Testis (tissue), 3 donors: ENCODE measurements around the gene MORF4L2. TPM values are rescaled to one million over a fixed set of nuclear protein-coding genes. Genes with fewer than 3 reads are reported as not detected.
A peak's percentile ranks its signal among the peaks of the same experiment; 100 is the strongest.

Experiments used
- DNase-seq: peaks from one replicate; pipeline ENCODE4 v3.0.0-alpha.2; 2019
- H3K27ac ChIP-seq, 2 donors: fragments of 200-600 bp; sonication (generic); one replicate each; pipeline ENCODE4 v1.5.1; 2019
- H3K27me3 ChIP-seq: fragments of 200-600 bp; sonication (generic); one replicate; pipeline ENCODE4 v1.5.1; 2019
- H3K36me3 ChIP-seq: fragments of 200-600 bp; sonication (generic); one replicate; pipeline ENCODE4 v1.5.1; 2017; ENCODE audit warnings: low read depth; ENCODE audit errors: missing control alignments
- H3K4me1 ChIP-seq: fragments of 200-600 bp; sonication (generic); one replicate; pipeline ENCODE4 v1.5.1; 2019
- H3K4me3 ChIP-seq, 2 donors: fragments of 200-600 bp; sonication (generic); one replicate each; pipeline ENCODE4 v1.5.1; 2017 to 2019
- H3K9me3 ChIP-seq: fragments of 200-600 bp; sonication (generic); one replicate; pipeline ENCODE4 v1.5.1; 2017
- CTCF ChIP-seq, 3 experiments: fragments of 450-650 bp in 2 of 3; fragments of 200-600 bp in 1 of 3; sonication (generic) in 1 of 3; IDR thresholded peaks; one replicate each; pipeline ENCODE4 v1.5.1; 2016 to 2019; ENCODE audit warnings: antibody characterized with exemption in 3 of 3, mild to moderate bottlenecking in 2 of 3, moderate library complexity in 1 of 3
- POLR2A ChIP-seq: fragments of 450-650 bp; IDR thresholded peaks from one replicate; pipeline ENCODE4 v1.6.1; 2017; ENCODE audit warnings: antibody characterized with exemption, mild to moderate bottlenecking, moderate library complexity
- WGBS, 2 donors: methylation state at CpG; one replicate each; pipeline ENCODE4 v1.1.5; 2018; 5-methylcytosine and 5-hydroxymethylcytosine counted together
- intact Hi-C: fragments of 100-400 bp; cut with DNase I; formaldehyde crosslinking; loops from one replicate; pipeline ENCODE4 v1.15.1; 2023; ENCODE audit warnings: low total_unique reads
- polyA plus RNA-seq: library from polyadenylated mRNA; stranded (reverse); fragments of 350-450 nt; fragmentation: Illumina TruSeq; extraction: RNeasy Lipid Tissue Mini Kit (QIAGEN cat#74804); gene quantifications from one replicate; pipeline ENCODE4 v1.2.3, GENCODE V29; 2014; ENCODE audit warnings: low read depth, low replicate concordance; ENCODE audit not compliant: insufficient read depth
- total RNA-seq, 2 donors: library from RNA; depleted of rRNA; stranded (reverse); fragments of >200 nt; gene quantifications; one replicate each; pipeline ENCODE4 v1.2.3, GENCODE V29; 2016

The MORF4L2 gene
- total and polyA plus RNA-seq, 3 donors from 2014 or later = 220 to 267 (median 257) TPM

- no peak for TF ChIP-seq POLR2A
- no peak for TF ChIP-seq CTCF (IDR thresholded peaks at IDR 0.05)
- Histone ChIP-seq H3K36me3 (no peaks in the 10 kb centered on the region), H3K4me1 (no peaks in the 10 kb centered on the region), H3K27me3 (no peaks in the 10 kb centered on the region), H3K9me3 (no peaks in the 10 kb centered on the region), H3K27ac (no peak overlapping the region), H3K4me3 (no peak overlapping the region)
- WGBS, 2 donors = 94 to 96% methylated on average over 2 of the region's 2 CpGs
- DNase-seq = no peak
- intact Hi-C loops = no loop called here
These were observed 48.7 kb downstream of the MORF4L2 start for GRCh38 chrX:103637604-103638338.

GRCh38 chrX:103635436-103635835 lies 51.1 kb downstream of the MORF4L2 start:
- H3K27ac ChIP-seq = no peak overlapping the region
- H3K4me3 ChIP-seq = no peak overlapping the region
- no peaks in the 10 kb centered on the region for H3K36me3 ChIP-seq
- intact Hi-C loops = no loop called here
- no peaks in the 10 kb centered on the region for H3K4me1 ChIP-seq
- 84 to 86% methylated on average over 2 of the region's 2 CpGs for WGBS, 2 donors
- no peaks in the 10 kb centered on the region for H3K9me3 ChIP-seq
- TF ChIP-seq CTCF (IDR thresholded peaks at IDR 0.05) = no peak
- TF ChIP-seq POLR2A = no peak
- H3K27me3 ChIP-seq = no peaks in the 10 kb centered on the region
- no peak for DNase-seq

GRCh38 chrX:103631145-103631544 lies 55.4 kb downstream of the MORF4L2 start:
- H3K27me3 ChIP-seq = no peaks in the 10 kb centered on the region
- no peaks in the 10 kb centered on the region for H3K4me1 ChIP-seq
- no peak for TF ChIP-seq POLR2A
- TF ChIP-seq CTCF (IDR thresholded peaks at IDR 0.05) = no peak
- intact Hi-C loops = no loop called here
- H3K36me3 ChIP-seq = no peaks in the 10 kb centered on the region
- H3K4me3 ChIP-seq = no peak overlapping the region
- DNase-seq = no peak
- H3K9me3 ChIP-seq = no peaks in the 10 kb centered on the region
- H3K27ac ChIP-seq = peak overlapping the region in 1 of 2 donors; percentile 93
- WGBS, 2 donors = 63 to 72% methylated on average over 5 of the region's 5 CpGs

GRCh38 chrX:103630171-103630511 lies 56.4 kb downstream of the MORF4L2 start:
- H3K36me3 ChIP-seq = no peaks in the 10 kb centered on the region
- 5 to 7% methylated on average over 6 of the region's 6 CpGs for WGBS, 2 donors
- intact Hi-C loops = no loop called here
- no peaks in the 10 kb centered on the region for H3K4me1 ChIP-seq
- peak overlapping the region; percentile 58 to 74 for H3K4me3 ChIP-seq
- peak overlapping the region; percentile 93 to 96 for H3K27ac ChIP-seq
- H3K27me3 ChIP-seq = no peaks in the 10 kb centered on the region
- no peak for TF ChIP-seq CTCF (IDR thresholded peaks at IDR 0.05)
- no peak for TF ChIP-seq POLR2A
- H3K9me3 ChIP-seq = no peaks in the 10 kb centered on the region
- no peak for DNase-seq
